ENCODE measurements around the gene HPSE2. TPM values are rescaled to one million over a fixed set of nuclear protein-coding genes. Genes with fewer than 3 reads are reported as not detected.

The HPSE2 gene
- total and polyA plus RNA-seq, 2 of the 8 experiments (the other 6 are each of a cell fraction or from before 2014, with no cell fraction given) = 0.41 to 0.58 TPM

GRCh38 chr10:98861962-98862361 is 373.7 kb downstream of the HPSE2 start (continued):
- TF ChIP-seq MAX (IDR thresholded peaks at IDR 0.05) (no peak), RNF2 (IDR thresholded peaks at IDR 0.05; ENCODE audit: borderline replicate concordance, low read depth, low read length, missing control alignments, poor library complexity, severe bottlenecking) (no peak), SP1 (IDR thresholded peaks at IDR 0.05; ENCODE audit: low read depth, low read length) (no peak), CHD2 (IDR thresholded peaks at IDR 0.05; ENCODE audit: low read length) (no peak), SIX5 (IDR thresholded peaks at IDR 0.05; ENCODE audit: low read depth, low read length) (no peak), FOSL1 (IDR thresholded peaks at IDR 0.05; ENCODE audit: insufficient read depth, low read depth, low read length) (no peak)

All from H1 (cell line).